K562 (cell line): Measurements from ENCODE around the gene MYOCD. TPM values are rescaled to one million over a fixed set of nuclear protein-coding genes. Genes with fewer than 3 reads are reported as not detected.

Source experiments
- ATAC-seq: fragments of 200-7000 bp; cut with Tn5 transposase; 3 replicates; pipeline ENCODE4 v1.9.1; 2020; ENCODE audit warnings: moderate library complexity
- BruUV-seq: library from RNA; stranded (reverse); fragments of 400-500 nt; replicated peaks from 2 replicates; lab custom pipeline; 2021; lab: Mats Ljungman, UMichigan
- CTCF ChIA-PET: fragments of 300-600 bp; formaldehyde crosslinking; extraction: SDS; loops from one replicate; lab custom pipeline; 2021; ENCODE audit warnings: low intra/inter-chr PET ratio; lab: Yijun Ruan, JAX
- POLR2A ChIA-PET: fragments of 300-600, 350-650 bp; sonication (Branson Sonifier 250); formaldehyde crosslinking; extraction: SDS; loops from one replicate; lab custom pipeline; 2021; ENCODE audit warnings: antibody characterized with exemption, inconsistent platforms; lab: Yijun Ruan, JAX
- DNase-seq, 4 experiments: peaks; one replicate each; pipeline versions ENCODE4 v3.0.0 to v3.0.0-alpha.2; 2011 to 2018; ENCODE audit warnings: low spot score in 3 of 4, mixed read lengths in 3 of 4; ENCODE audit errors: extremely low read depth in 1 of 4
- FAIRE-seq: peaks from 2 replicates; lab custom pipeline; 2011; peaks lifted over from hg19 to GRCh38; lab: Jason Lieb, UNC
- H2AFZ ChIP-seq: 2 replicates; pipeline ENCODE4 v1.6.0; 2011; ENCODE audit warnings: low read depth, low read length, control low read depth, inconsistent platforms
- H3K27ac ChIP-seq: fragments of 200-600 bp; 3 replicates; pipeline ENCODE4 v1.8.0; 2011; ENCODE audit warnings: low read depth, mild to moderate bottlenecking, control low read depth, inconsistent platforms, low read length, moderate library complexity, mixed read lengths; ENCODE audit errors: extremely low read depth
- H3K27me3 ChIP-seq, 2 experiments: fragments of 300-600 bp in 1 of 2; 2 replicates in 1 of 2; 3 replicates in 1 of 2; pipeline versions ENCODE4 v1.6.0 to v1.8.0; 2011; ENCODE audit warnings: inconsistent platforms in 2 of 2, low read length in 2 of 2, mild to moderate bottlenecking in 1 of 2, mixed read lengths in 1 of 2, moderate library complexity in 1 of 2; ENCODE audit not compliant: control insufficient read depth in 2 of 2, insufficient read depth in 2 of 2
- H3K36me3 ChIP-seq: fragments of 300-600 bp; 3 replicates; pipeline ENCODE4 v1.8.0; 2011; ENCODE audit warnings: mild to moderate bottlenecking, low read length, inconsistent platforms; ENCODE audit not compliant: control insufficient read depth, insufficient read depth
- H3K4me1 ChIP-seq, 2 experiments: fragments of 200-600 bp in 1 of 2; replicated peaks in 1 of 2; 2 replicates in 1 of 2; 3 replicates in 1 of 2; pipeline versions ENCODE4 v1.5.1 to v1.8.0; 2011; ENCODE audit warnings: inconsistent platforms in 2 of 2, low read length in 2 of 2, mild to moderate bottlenecking in 1 of 2, mixed read lengths in 1 of 2, moderate library complexity in 1 of 2; ENCODE audit not compliant: control insufficient read depth in 2 of 2, insufficient read depth in 2 of 2
- H3K4me2 ChIP-seq: 2 replicates; pipeline ENCODE4 v1.6.1; 2011; ENCODE audit warnings: low read length, control low read depth, inconsistent platforms, mixed read lengths; ENCODE audit not compliant: insufficient read depth
- H3K4me3 ChIP-seq: fragments of 200-600 bp; sonication (generic), shearing (Covaris generic); 2 replicates; pipeline ENCODE4 v1.5.1; 2016; ENCODE audit warnings: control low read depth, inconsistent platforms
- H3K79me2 ChIP-seq: fragments of 200-600 bp; 3 replicates; pipeline ENCODE4 v1.8.0; 2011; ENCODE audit warnings: low read length, inconsistent platforms; ENCODE audit not compliant: control insufficient read depth, insufficient read depth
- H3K9ac ChIP-seq, 2 experiments: 2 replicates each; pipeline versions ENCODE4 v1.6.0 to v1.6.1; 2011; ENCODE audit warnings: low read depth in 2 of 2, low read length in 2 of 2, control low read depth in 1 of 2, inconsistent platforms in 1 of 2, mild to moderate bottlenecking in 1 of 2, mixed read lengths in 1 of 2; ENCODE audit not compliant: insufficient read depth in 1 of 2
- H3K9me1 ChIP-seq: one replicate; pipeline ENCODE4 v1.6.0; 2011; ENCODE audit warnings: inconsistent platforms, mild to moderate bottlenecking, low read length, moderate library complexity; ENCODE audit not compliant: control insufficient read depth, insufficient read depth
- H3K9me3 ChIP-seq: replicated peaks from 2 replicates; pipeline ENCODE4 v1.5.1; 2011; ENCODE audit warnings: low read depth, low read length, inconsistent platforms; ENCODE audit not compliant: control insufficient read depth, insufficient read depth
- H4K20me1 ChIP-seq: replicated peaks from 2 replicates; pipeline ENCODE4 v1.6.1; 2011; ENCODE audit warnings: low read length, inconsistent platforms, mixed read lengths; ENCODE audit not compliant: control insufficient read depth, insufficient read depth
- MAFG ChIP-seq: fragments of 450-650 bp; conservative IDR thresholded peaks from 2 replicates; pipeline ENCODE4 v1.6.1; 2016; ENCODE audit warnings: missing genetic modification characterization, missing compliant biosample characterization
- RBM25 ChIP-seq: fragments of 200-400 bp; formaldehyde crosslinking; IDR thresholded peaks from 2 replicates; pipeline ENCODE4 v1.6.1; 2018; ENCODE audit warnings: low read length, low read depth, moderate library complexity; ENCODE audit not compliant: severe bottlenecking
- ZNF217 ChIP-seq: sonication (generic); formaldehyde crosslinking; IDR thresholded peaks from 2 replicates; pipeline ENCODE4 v1.8.0; 2022; ENCODE audit warnings: mild to moderate bottlenecking, missing genetic modification reagents
- WGBS: fragments of 100-300 bp; shearing (Covaris generic); methylation state at CpG from one replicate; pipeline ENCODE4 v1.1.6; 2016; ENCODE audit warnings: low coverage, mixed read lengths; ENCODE audit not compliant: insufficient coverage; ENCODE audit errors: missing lambda C conversion rate; 5-methylcytosine and 5-hydroxymethylcytosine counted together
- in situ Hi-C: fragments of 300-500 bp; cut with MboI; formaldehyde crosslinking; loops from 4 replicates; pipeline ENCODE4 v1.15.0; 2018; ENCODE audit warnings: inconsistent platforms, mixed read lengths
- intact Hi-C: fragments of 100-400 bp; cut with micrococcal nuclease; formaldehyde crosslinking; loops from 2 replicates; pipeline ENCODE4 v1.14.2; 2022
- polyA plus RNA-seq, 8 experiments: library from polyadenylated mRNA; depleted of rRNA in 4 of 8; stranded (reverse) in 5 of 8; unstranded in 3 of 8; fragments of >200 nt; fragmentation: Nextera tagmentation in 2 of 8; fragmentation: Illumina TruSeq in 1 of 8; extraction: Ambion mirVana in 2 of 8; extraction: Trizol in 1 of 8; gene quantifications; 2 replicates each; pipeline versions ENCODE4 v1.2.1 to v1.2.3, GENCODE V29; 2011 to 2014; ENCODE audit warnings: inconsistent platforms in 1 of 8, missing spikeins in 1 of 8
- total RNA-seq, 7 experiments: library from RNA; depleted of rRNA in 6 of 7; stranded (reverse); fragments of >200 nt in 6 of 7; fragmentation: Illumina TruSeq in 2 of 7; extraction: Trizol in 2 of 7; gene quantifications; 2 replicates each; pipeline versions ENCODE4 v1.2.1 to v1.2.3, GENCODE V29; 2011 to 2021; ENCODE audit warnings: low replicate concordance in 1 of 7

The MYOCD gene
- total and polyA plus RNA-seq, 9 of the 15 experiments (the other 6 are each of a cell fraction or from before 2014, with no cell fraction given), result not detected

DNA sequence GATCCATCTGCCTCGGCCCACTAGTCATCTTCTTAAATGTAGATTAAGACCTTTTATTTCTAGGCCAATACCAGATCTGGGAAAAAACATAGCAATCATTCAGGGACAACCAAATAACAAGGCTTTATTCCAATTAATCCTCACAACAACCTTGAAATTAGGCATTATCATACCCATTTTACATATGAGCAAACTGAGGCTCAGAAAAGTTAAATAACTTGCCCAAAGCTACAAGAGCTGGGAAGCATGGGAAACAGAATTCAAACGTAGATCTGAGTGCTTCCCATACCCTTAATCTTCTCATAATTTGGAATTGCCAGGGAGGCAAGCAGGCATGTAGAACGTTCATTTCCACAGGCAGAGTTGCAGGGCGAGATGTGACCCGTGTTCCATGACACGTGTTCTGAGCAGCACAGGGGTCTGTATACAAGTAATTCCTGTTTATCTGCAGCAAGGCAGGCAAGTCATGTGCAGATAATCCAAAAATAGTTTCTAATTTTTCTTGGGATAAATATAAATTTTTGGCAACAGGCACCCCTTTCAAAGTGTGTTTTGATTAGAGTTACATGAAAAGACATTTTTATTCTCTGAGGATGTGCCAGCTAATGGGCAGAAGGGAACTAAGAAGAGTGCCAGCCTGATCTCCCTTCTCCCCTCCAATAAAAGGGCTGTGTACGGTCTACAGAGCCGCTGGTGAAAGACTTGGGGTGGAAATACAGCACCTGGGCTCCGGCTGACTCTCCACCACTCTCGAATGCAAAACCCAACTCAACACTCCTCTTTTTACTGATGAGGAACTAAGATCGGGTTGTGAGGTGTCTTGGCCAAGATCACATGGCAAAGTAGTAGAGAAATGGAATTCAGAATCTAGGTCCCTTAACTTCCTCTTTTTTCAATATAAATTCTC is 27.7 kb upstream of the MYOCD start:
- BruUV-seq, result no TSS peak
- POLR2A ChIA-PET, result no interaction called here
- CTCF ChIA-PET, result no interaction called here
- H3K27me3 ChIP-seq, result no peaks in the 10 kb centered on the region
- no peaks in the 10 kb centered on the region for H3K4me1 ChIP-seq
- H3K9ac ChIP-seq, result no peak overlapping the region
- no peak overlapping the region for H2AFZ ChIP-seq
- in situ Hi-C loops (no loop called here), intact Hi-C loops (no loop called here)
- 0% methylated on average over 10 of the region's 11 CpGs for WGBS
- no peaks in the 10 kb centered on the region for H3K9me3 ChIP-seq
- DNase-seq (no peak), ATAC-seq (no peak), FAIRE-seq (no peak)
- no peak overlapping the region for H3K4me3 ChIP-seq
- no peak overlapping the region for H3K4me2 ChIP-seq
- H3K79me2 ChIP-seq, result no peaks in the 10 kb centered on the region
- no peaks in the 10 kb centered on the region for H3K36me3 ChIP-seq
- H3K27ac ChIP-seq, result no peak overlapping the region
- H4K20me1 ChIP-seq, result no peaks in the 10 kb centered on the region
- no peaks in the 10 kb centered on the region for H3K9me1 ChIP-seq
- TF ChIP-seq RBM25 (peak; percentile 28), MAFG (tag) (no peak)

DNA sequence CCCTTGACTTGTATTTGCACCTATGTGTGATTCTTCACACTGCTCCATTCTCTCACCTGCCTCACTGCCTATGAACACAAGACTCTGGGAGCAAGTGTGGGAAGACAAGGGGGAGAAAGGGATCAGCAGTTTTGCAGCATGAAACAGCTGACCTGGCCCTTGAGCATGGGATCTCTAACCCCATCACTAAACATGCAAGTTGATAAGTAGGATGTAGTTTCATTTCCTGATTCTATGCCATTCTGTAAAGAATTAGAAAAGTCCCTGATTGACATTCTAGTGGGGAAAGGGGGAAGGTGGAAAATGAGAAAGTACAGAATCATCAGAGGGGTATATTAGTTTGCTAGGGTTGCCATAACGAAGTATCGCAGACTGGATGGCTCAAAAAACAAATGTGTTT is 25.3 kb upstream of the MYOCD start:
- ChIA-PET POLR2A (no interaction called here), CTCF (no interaction called here)
- WGBS, result 0% methylated on average over 2 of the region's 2 CpGs
- H3K4me1 ChIP-seq, result no peaks in the 10 kb centered on the region
- H3K27ac ChIP-seq, result no peak overlapping the region
- FAIRE-seq (no peak), DNase-seq (no peak), ATAC-seq (no peak)
- no peaks in the 10 kb centered on the region for H4K20me1 ChIP-seq
- H3K9me1 ChIP-seq, result no peaks in the 10 kb centered on the region
- TF ChIP-seq ZNF217 (CRISPR knock-in tag), result no peak
- no peaks in the 10 kb centered on the region for H3K79me2 ChIP-seq
- BruUV-seq, result no TSS peak
- no peak overlapping the region for H3K4me2 ChIP-seq
- no peaks in the 10 kb centered on the region for H3K36me3 ChIP-seq
- H2AFZ ChIP-seq, result no peak overlapping the region
- H3K9me3 ChIP-seq, result no peaks in the 10 kb centered on the region
- in situ Hi-C loops, result no loop called here
- intact Hi-C loops, result no loop called here
- no peaks in the 10 kb centered on the region for H3K27me3 ChIP-seq
- no peak overlapping the region for H3K4me3 ChIP-seq
- no peak overlapping the region for H3K9ac ChIP-seq
